A549 treated with Mapracorat at 1 μM for 4 hours (cell line): ENCODE results near the gene UNC93A. TPM values are rescaled to one million over a fixed set of nuclear protein-coding genes. Genes with fewer than 3 reads are reported as not detected.

Experiments
- total RNA-seq: library from RNA; stranded (reverse); fragments of 200-300 nt; extraction: Qiagen RNA extraction; gene quantifications from 5 replicates; pipeline ENCODE4 v1.2.3, GENCODE V29; 2022

UNC93A gene
- not detected in 5 replicates for total RNA-seq

DNA sequence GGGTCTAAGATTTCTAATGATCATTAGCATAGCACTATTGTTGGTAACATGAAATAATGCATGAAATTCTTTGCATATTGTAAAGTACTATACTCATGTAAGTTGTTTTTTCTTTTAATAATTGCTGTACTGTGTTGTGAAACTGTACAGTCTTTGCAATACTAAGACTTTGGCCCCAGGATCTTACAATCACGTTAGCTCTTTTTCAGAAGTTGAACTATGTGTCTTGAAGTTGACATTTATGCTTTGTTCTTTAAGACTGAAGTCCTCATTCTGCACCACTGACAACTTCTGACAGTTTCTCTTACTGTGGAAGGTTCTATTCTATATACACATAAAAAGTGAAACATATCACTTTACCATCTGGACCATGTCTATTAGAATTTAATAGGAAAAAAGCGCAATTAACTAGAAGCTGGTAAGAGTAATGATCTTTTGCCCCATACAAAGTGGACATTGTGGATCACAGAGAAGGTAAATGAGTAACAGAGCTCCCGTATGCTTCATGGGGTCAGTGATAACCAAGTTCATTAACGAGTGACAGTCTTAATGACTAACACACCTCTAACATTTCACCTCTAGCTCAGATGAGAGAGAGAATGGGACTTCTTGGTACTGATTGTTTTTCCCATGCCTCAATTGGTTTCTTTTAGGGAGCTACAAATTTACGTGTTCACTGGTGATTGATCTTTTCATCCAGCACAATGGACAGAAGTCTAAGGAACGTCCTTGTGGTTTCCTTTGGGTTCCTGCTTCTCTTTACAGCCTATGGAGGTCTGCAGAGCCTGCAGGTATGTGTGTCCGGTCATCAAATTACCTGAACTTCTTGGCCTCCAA, at the start of gene UNC93A:
UNC93A (plus strand) TSS at position 530 of the 837 bp plus-strand sequence; CDS start at position 705, 175 bp downstream.

Other genes with a start within 250 kb of the UNC93A start
- gene CCR6, start 168.2 kb upstream of the UNC93A start, total RNA-seq: 0.06 to 0.16 TPM (median 0.09 TPM) in 3 of 5 replicates, not detected in the others
- not detected in 5 replicates for gene GPR31, start 133.3 kb upstream of the UNC93A start, total RNA-seq
- gene TTLL2, start 33.8 kb downstream of the UNC93A start, total RNA-seq: not detected in 5 replicates